Activated CD8-positive, alpha-beta memory T cell treated with anti-CD3 and anti-CD28 coated beads, Interleukin-2, amount 10 ng/mL, durations not matched to agents 7 days and 5 days (primary cell): ENCODE data around the gene MEGF10. TPM values are rescaled to one million over a fixed set of nuclear protein-coding genes. Genes with fewer than 3 reads are reported as not detected.
"Not testable (repeated sequence)": the region's sequence is repeated elsewhere in the genome, so short reads cannot be mapped to it uniquely, and the experiment has no call there.

Source experiments
- ATAC-seq: fragments of 150-1000 bp; cut with Tn5 transposase; one replicate; pipeline ENCODE4 v1.10.0; 2021; ENCODE audit warnings: moderate library complexity
- CTCF ChIA-PET: fragments of 350-600 bp; sonication (Branson Sonifier 250); formaldehyde crosslinking; loops from one replicate; lab custom pipeline; 2021; ENCODE audit warnings: antibody characterized with exemption; lab: Charles Lee
- DNase-seq: peaks from one replicate; pipeline ENCODE4 v3.0.0-alpha.2; 2020
- H3K27ac Mint-ChIP-seq: one replicate; pipeline ENCODE4 v1.8.0; 2021; ENCODE audit warnings: mild to moderate bottlenecking, mixed read lengths
- H3K27me3 Mint-ChIP-seq: one replicate; pipeline ENCODE4 v1.8.0; 2021; ENCODE audit warnings: mixed read lengths
- H3K36me3 Mint-ChIP-seq: one replicate; pipeline ENCODE4 v1.8.0; 2021; ENCODE audit warnings: mild to moderate bottlenecking, mixed read lengths
- H3K4me1 Mint-ChIP-seq: one replicate; pipeline ENCODE4 v1.8.0; 2021; ENCODE audit warnings: mixed read lengths
- H3K4me3 Mint-ChIP-seq: one replicate; pipeline ENCODE4 v1.8.0; 2021; ENCODE audit warnings: mild to moderate bottlenecking, moderate library complexity, mixed read lengths
- H3K9me3 Mint-ChIP-seq: one replicate; pipeline ENCODE4 v1.8.0; 2022; ENCODE audit warnings: low read depth, mixed read lengths
- total RNA-seq, 2 experiments: library from RNA; stranded (reverse); gene quantifications; one replicate each; pipeline ENCODE4 v1.2.3, GENCODE V29; 2021

MEGF10 gene
- not detected for total RNA-seq

DNA sequence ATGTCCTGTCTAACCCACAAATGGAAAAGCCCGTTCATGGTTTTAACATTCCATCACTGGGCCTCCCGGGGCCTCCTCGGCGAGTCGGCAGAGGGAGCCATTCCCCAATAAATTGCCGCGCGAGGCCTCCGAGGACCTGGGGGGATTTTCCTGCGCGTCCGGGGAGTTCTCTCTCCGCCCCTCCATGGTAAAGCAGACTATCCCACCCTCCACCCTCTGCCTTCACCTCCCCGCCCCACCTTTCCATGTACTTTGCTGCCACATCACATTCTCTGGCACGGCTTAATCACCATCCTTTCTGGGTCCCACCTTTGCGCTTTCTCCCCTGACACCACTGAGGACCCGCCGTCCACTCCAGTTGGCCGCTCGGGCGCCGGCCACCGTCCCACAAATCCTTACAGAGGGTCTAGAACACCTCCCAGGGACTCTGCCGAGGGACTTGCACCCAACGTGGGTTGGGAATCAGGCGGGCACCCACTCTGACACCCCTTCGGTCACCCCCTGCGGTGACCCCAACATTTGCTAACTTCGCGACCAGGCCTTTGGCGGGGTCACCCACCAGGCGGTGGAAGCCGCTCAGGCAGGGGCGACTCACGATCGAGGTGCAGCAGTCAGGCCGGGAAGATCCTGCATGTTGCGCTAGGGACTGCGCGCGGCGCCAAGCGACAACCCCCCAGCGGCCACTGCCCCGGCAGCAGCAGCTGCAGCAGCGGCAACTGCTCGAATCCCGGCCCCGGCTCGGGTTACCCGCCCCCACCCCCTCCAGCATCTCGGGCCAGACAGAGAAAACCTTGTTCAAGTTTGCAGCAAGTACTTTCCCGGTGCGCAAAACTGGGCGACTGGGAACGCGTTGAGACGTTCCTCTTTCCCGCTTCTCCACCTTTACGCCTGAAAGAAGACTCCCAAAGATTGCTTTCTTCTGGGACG lies at the start of gene MEGF10:
Gene MEGF10, plus strand, starts transcription at position 778 of the 927 bp plus-strand sequence. CDS start 40,513 bp downstream, outside the sequence.
- no peaks in the 10 kb centered on the region for H3K4me1 Mint-ChIP-seq
- no peak within 1 kb of the TSS for H3K4me3 Mint-ChIP-seq
- DNase-seq = no peak
- no peaks in the 10 kb centered on the region for H3K9me3 Mint-ChIP-seq
- H3K36me3 Mint-ChIP-seq = no peaks in the 10 kb centered on the region
- no peak within 1 kb of the TSS for H3K27ac Mint-ChIP-seq
- peaks cover 78% of the 10 kb centered on the region for H3K27me3 Mint-ChIP-seq
- CTCF ChIA-PET = no interaction called here
- ATAC-seq = no peak

DNA sequence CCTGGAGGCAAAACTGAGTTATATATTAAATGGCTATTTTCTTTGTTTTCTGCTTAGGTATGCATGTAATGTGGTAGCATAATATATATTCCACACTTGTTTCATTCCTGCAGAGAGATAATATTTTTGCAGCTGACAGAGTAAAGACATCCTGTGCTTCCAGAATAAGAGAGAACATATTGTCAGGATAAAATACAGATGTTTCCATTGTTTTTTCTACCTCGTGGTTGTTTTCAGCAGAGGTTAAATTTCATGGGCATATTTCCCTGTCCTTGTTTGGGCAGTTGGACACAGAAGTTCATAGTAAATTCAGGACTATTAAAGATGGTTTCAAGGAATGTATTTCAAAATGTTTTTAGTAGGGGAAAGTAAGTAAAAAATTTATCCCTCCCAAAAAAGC lies 47.6 kb upstream of the MEGF10 start:
- ATAC-seq = no peak
- no peaks in the 10 kb centered on the region for H3K36me3 Mint-ChIP-seq
- no peak for DNase-seq
- no peak overlapping the region for H3K27ac Mint-ChIP-seq
- H3K4me3 Mint-ChIP-seq = no peak overlapping the region
- CTCF ChIA-PET = no interaction called here
- H3K9me3 Mint-ChIP-seq = no peaks in the 10 kb centered on the region
- no peaks in the 10 kb centered on the region for H3K4me1 Mint-ChIP-seq
- H3K27me3 Mint-ChIP-seq = peaks cover 6% of the 10 kb centered on the region

DNA sequence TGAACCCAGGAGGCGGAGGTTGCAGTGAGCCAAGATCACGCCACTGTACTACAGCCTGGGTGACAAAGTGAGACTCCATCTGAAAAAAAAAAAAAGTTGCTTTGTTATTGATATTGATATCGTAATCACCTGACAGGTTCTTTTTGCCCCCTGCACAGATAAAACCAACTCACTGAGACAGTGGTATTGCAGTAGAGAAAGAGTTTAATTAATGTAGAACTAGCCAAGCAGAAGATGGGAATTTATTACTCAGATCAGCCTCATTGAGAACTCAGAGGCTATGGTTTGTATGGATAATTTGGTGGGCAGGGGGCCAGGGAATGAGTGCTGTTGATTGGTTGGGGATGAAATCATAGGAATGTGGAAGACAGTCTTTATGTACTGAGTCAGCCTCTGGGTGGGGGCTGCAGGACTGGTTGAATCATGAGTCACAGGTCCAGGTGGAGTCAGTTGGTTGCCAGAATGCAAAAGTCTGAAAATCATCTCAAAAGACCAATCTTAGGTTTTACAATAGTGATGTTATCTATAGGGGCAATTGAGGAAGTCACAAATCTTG lies 35.8 kb upstream of the MEGF10 start:
- no peaks in the 10 kb centered on the region for H3K4me1 Mint-ChIP-seq
- CTCF ChIA-PET = no interaction called here
- no peaks in the 10 kb centered on the region for H3K36me3 Mint-ChIP-seq
- no peak overlapping the region for H3K27ac Mint-ChIP-seq
- H3K27me3 Mint-ChIP-seq = no peaks in the 10 kb centered on the region
- ATAC-seq (no peak), DNase-seq (no peak)
- peaks cover 2% of the 10 kb centered on the region for H3K9me3 Mint-ChIP-seq
- H3K4me3 Mint-ChIP-seq = no peak overlapping the region

DNA sequence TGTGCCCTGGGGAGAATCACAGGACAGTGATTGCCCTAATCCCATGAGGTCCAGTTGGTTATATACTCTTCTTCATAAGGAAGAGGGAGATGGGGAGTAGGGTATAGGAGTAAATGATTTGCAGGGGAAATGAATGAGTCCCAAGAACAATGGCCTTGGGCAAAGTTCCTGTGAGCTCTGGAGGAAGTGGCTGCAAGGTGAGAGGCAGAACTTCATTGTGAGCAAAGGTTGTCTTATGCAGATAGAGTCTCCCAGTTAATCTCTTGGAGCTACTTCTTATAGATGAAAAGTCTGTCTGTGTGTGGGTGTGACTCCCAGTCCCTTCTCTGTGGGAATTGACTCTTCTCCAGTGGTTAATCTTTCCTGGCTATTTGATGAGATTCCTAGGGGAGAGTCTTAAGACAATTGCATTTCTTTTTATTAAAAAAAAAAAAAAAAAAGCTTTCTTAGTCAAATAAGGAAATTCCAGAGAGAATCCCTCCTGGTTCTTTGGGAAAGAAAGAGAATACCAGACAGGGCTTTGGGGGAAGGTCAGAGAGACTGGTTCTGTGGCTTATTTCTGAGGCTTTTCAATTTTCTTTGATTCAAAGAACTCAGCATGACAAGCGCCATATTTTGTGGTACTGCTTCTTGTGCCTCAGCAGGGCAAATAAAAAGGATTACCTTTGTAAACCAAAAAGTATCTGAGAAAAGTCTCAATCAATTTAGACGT lies 33.6 kb upstream of the MEGF10 start:
- H3K36me3 Mint-ChIP-seq = no peaks in the 10 kb centered on the region
- H3K27me3 Mint-ChIP-seq = peaks cover 5% of the 10 kb centered on the region
- no peak for ATAC-seq
- H3K9me3 Mint-ChIP-seq = peaks cover 2% of the 10 kb centered on the region
- no peaks in the 10 kb centered on the region for H3K4me1 Mint-ChIP-seq
- no peak for DNase-seq
- no peak overlapping the region for H3K27ac Mint-ChIP-seq
- CTCF ChIA-PET = no interaction called here
- no peak overlapping the region for H3K4me3 Mint-ChIP-seq

DNA sequence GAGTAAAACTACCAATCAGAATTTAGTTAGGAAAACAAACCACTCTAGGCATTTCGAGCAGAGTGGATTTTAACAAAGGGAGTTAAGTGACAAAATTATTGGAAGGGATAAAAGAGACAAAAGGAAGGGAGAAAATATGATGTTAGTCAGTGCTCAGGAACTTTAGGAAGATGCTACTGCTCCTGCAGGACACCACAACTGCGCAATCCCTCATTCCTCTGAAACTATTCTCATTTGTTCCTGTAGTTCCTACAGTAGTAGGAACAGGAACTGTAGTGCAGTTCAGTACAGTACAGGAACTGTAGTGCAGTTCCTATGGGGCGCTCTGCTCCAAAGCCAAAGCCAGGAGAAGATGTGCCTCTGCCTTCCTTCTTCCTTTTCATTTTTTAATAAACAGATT lies 29.9 kb upstream of the MEGF10 start:
- peaks cover 9% of the 10 kb centered on the region for H3K27me3 Mint-ChIP-seq
- CTCF ChIA-PET = no interaction called here
- H3K4me1 Mint-ChIP-seq = no peaks in the 10 kb centered on the region
- DNase-seq = no peak
- no peak overlapping the region for H3K4me3 Mint-ChIP-seq
- H3K27ac Mint-ChIP-seq = no peak overlapping the region
- ATAC-seq = no peak
- H3K36me3 Mint-ChIP-seq = no peaks in the 10 kb centered on the region
- H3K9me3 Mint-ChIP-seq = no peaks in the 10 kb centered on the region

DNA sequence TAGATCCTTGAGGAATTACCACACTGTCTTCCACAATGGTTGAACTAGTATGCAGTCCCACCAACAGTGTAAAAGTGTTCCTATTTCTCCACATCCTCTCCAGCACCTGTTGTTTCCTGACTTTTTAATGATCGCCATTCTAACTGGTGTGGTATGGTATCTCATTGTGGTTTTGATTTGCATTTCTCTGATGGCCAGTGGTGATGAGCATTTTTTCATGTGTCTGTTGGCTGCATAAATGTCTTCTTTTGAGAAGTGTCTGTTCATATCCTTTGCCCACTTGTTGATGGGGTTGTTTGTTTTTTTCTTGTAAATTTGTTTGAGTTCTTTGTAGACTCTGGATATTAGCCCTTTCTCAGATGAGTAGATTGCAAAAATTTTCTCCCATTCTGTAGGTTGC lies 25.1 kb upstream of the MEGF10 start:
- H3K4me1 Mint-ChIP-seq, H3K9me3 Mint-ChIP-seq, ATAC-seq, H3K27ac Mint-ChIP-seq, H3K4me3 Mint-ChIP-seq, CTCF ChIA-PET, DNase-seq, H3K36me3 Mint-ChIP-seq: not testable (repeated sequence)
- peaks cover 17% of the 10 kb centered on the region for H3K27me3 Mint-ChIP-seq

DNA sequence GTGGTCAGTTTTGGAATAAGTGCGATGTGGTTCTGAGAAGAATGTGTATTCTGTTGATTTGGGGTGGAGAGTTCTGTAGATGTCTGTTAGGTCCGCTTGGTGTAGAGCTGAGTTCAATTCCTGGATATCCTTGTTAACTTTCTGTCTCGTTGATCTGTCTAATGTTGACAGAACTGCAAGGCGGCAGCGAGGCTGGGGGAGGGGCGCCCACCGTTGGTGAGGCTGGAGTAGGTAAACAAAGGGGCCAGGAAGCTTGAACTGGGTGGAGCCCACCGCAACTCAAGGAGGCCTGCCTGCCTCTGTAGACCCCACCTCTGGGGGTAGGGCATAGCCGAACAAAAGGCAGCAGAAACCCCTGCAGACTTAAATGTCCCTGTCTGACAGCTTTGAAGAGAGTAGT lies 22.3 kb upstream of the MEGF10 start:
- H3K36me3 Mint-ChIP-seq, CTCF ChIA-PET, ATAC-seq, H3K27ac Mint-ChIP-seq, H3K9me3 Mint-ChIP-seq, H3K4me3 Mint-ChIP-seq, DNase-seq, H3K4me1 Mint-ChIP-seq: not testable (repeated sequence)
- peaks cover 11% of the 10 kb centered on the region for H3K27me3 Mint-ChIP-seq

DNA sequence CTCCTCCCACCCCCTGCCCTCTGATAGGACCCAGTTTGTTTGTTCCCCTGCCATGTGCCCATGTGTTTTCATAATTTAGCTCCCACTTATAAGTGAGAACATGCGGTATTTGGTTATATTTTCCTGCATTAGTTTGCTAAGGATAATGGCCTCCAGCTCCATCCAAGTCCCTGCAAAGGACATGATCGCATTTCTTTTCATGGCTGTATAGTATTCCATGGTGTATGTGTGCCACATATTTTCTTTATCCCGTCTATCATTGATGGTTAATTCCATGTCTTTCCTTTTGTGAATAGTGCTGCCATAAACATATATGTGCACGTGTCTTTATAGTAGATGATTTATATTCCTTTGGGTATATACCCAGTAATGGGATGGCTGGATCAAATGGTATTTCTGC lies 19.9 kb upstream of the MEGF10 start:
- H3K9me3 Mint-ChIP-seq, H3K4me3 Mint-ChIP-seq, CTCF ChIA-PET, ATAC-seq, H3K4me1 Mint-ChIP-seq, DNase-seq, H3K36me3 Mint-ChIP-seq, H3K27ac Mint-ChIP-seq: not testable (repeated sequence)
- H3K27me3 Mint-ChIP-seq = peaks cover 11% of the 10 kb centered on the region

DNA sequence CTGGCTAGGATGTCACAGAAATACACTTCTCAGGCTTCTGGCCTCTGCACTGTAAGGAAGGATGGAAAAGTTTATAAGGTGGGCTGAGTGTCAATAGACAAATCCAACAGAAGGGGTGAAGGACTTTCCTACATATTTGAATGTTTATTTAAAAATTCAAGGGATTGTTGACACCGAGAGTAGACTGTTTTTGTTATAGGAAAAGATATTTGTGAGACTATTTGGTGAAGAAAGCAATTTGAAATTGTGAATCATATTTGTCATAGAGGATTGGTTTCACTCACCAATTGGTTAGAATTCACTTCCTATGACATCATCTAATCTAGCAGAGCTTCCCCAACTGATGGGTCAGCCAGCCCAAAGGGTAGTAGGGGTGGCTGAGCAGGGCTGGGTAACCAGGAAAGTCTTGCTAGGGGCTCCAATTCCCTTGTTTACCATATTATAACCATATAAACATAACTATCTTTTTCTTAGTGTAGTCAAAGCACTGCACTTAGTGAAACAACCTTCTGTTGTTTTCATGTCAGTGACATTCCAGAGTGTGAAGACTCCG lies 14.9 kb upstream of the MEGF10 start:
- Mint-ChIP-seq H3K4me1 (no peaks in the 10 kb centered on the region), H3K27me3 (no peaks in the 10 kb centered on the region), H3K9me3 (no peaks in the 10 kb centered on the region), H3K36me3 (no peaks in the 10 kb centered on the region), H3K4me3 (no peak overlapping the region), H3K27ac (no peak overlapping the region)
- ATAC-seq (no peak), DNase-seq (no peak)
- CTCF ChIA-PET = interaction anchor here (0.9 kb wide), 1 partner anchor 17 kb away, joined by 3 read pairs; no protein-coding TSS in a partner anchor

DNA sequence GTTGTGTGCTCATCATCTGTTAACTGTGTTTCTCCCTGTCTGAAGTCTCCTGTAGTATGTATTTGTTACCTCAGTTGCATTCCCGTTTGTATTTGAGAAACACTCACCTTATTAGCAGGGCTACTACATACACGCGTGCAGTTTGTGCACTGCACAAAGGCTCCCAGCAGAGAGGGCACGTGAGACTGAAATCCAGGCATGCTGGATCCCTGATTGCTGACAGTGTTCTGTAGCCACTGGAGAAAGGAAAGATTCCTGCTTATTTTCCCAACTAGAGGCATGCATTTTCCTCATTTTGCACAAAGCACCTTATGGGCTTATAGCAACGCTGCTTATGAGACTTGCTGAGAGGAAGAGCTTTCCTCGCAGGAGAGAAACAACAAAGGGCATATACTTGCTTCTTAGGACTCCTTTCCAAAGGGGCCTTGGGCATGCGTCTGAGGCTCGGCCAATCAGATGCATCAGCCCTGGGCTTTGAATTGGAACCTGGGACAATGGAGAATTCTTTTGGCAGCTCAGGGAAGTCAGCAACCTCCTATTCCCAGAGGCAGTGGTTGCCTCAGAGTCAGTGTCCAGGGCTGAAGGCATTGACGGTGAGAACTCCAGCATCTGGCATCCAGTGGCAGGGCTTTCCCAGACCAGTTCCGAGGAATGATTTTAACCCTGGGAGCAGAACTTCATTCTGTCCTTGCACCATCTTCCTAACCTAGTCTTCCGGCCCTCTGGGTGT lies 9.9 kb upstream of the MEGF10 start:
- DNase-seq (no peak), ATAC-seq (no peak)
- Mint-ChIP-seq H3K27me3 (peaks cover 13% of the 10 kb centered on the region), H3K4me1 (no peaks in the 10 kb centered on the region), H3K4me3 (no peak overlapping the region), H3K36me3 (no peaks in the 10 kb centered on the region), H3K9me3 (no peaks in the 10 kb centered on the region), H3K27ac (no peak overlapping the region)
- CTCF ChIA-PET = no interaction called here

DNA sequence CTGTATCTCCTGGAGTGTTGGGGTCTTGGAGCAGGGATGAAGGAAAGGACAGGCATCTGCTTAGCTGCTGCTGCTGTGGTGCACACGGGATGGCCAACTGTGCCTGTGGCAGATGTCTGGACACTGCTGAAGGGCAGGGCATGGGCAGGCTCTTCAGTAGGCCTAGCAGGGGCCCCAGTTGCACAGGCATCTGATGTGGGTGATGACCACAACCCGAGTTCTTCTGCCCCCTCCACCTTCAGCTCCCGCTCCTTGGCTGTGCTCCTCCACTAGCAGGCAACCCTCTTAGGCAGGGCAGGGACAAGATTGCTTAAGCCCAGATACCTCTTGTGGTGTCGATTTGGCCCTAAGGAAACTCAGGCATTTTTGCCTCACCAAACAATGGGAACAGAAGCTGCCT lies 9.0 kb upstream of the MEGF10 start:
- no peak for DNase-seq
- Mint-ChIP-seq H3K4me1 (no peaks in the 10 kb centered on the region), H3K9me3 (no peaks in the 10 kb centered on the region), H3K27ac (no peak overlapping the region), H3K27me3 (peaks cover 20% of the 10 kb centered on the region), H3K4me3 (no peak overlapping the region), H3K36me3 (no peaks in the 10 kb centered on the region)
- CTCF ChIA-PET = no interaction called here
- ATAC-seq = no peak

DNA sequence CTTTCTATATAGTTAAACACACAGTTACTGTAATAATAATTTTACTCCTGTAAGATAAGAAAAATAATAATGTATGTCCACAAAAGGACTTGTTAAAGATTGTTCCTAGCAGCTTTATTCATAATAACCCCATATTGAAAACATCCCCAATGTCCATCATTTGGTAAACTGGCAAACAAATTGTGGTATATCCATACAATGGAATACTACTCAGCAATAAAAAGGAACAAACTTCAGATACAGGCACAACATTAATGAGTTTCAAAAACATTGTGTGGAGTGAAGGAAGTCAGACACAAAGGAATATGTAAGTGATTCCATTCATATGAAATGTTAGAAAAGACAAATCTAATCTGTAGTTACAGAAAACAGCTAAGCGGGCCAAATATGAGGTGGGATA lies 1.9 kb upstream of the MEGF10 start:
- no peak overlapping the region for H3K27ac Mint-ChIP-seq
- peaks cover 82% of the 10 kb centered on the region for H3K27me3 Mint-ChIP-seq
- H3K4me1 Mint-ChIP-seq = no peaks in the 10 kb centered on the region
- H3K36me3 Mint-ChIP-seq = no peaks in the 10 kb centered on the region
- no peak for ATAC-seq
- CTCF ChIA-PET = no interaction called here
- no peak overlapping the region for H3K4me3 Mint-ChIP-seq
- no peak for DNase-seq
- H3K9me3 Mint-ChIP-seq = no peaks in the 10 kb centered on the region
